Stimulated activated naive CD8-positive, alpha-beta T cell treated with anti-CD3 and anti-CD28 coated beads, Interleukin-15, Interleukin-2, amounts not matched to agents 100 ng/mL and 50 ng/mL, for 24 hours (primary cell): ENCODE measurements around the gene ICE2.
A peak's percentile ranks its signal among the peaks of the same experiment; 100 is the strongest.

Experiments used
- H3K27ac Mint-ChIP-seq: one replicate; pipeline ENCODE4 v1.8.0; 2021; ENCODE audit warnings: mild to moderate bottlenecking, mixed read lengths
- H3K27me3 Mint-ChIP-seq: one replicate; pipeline ENCODE4 v1.8.0; 2021; ENCODE audit warnings: mixed read lengths
- H3K36me3 Mint-ChIP-seq: one replicate; pipeline ENCODE4 v1.8.0; 2021; ENCODE audit warnings: low read depth, mixed read lengths
- H3K4me1 Mint-ChIP-seq: one replicate; pipeline ENCODE4 v1.8.0; 2021; ENCODE audit warnings: low read depth, mixed read lengths
- H3K4me3 Mint-ChIP-seq: one replicate; pipeline ENCODE4 v1.8.0; 2021; ENCODE audit warnings: mild to moderate bottlenecking, mixed read lengths
- H3K9me3 Mint-ChIP-seq: one replicate; pipeline ENCODE4 v1.8.0; 2021; ENCODE audit warnings: mixed read lengths

The ICE2 gene, protein sequence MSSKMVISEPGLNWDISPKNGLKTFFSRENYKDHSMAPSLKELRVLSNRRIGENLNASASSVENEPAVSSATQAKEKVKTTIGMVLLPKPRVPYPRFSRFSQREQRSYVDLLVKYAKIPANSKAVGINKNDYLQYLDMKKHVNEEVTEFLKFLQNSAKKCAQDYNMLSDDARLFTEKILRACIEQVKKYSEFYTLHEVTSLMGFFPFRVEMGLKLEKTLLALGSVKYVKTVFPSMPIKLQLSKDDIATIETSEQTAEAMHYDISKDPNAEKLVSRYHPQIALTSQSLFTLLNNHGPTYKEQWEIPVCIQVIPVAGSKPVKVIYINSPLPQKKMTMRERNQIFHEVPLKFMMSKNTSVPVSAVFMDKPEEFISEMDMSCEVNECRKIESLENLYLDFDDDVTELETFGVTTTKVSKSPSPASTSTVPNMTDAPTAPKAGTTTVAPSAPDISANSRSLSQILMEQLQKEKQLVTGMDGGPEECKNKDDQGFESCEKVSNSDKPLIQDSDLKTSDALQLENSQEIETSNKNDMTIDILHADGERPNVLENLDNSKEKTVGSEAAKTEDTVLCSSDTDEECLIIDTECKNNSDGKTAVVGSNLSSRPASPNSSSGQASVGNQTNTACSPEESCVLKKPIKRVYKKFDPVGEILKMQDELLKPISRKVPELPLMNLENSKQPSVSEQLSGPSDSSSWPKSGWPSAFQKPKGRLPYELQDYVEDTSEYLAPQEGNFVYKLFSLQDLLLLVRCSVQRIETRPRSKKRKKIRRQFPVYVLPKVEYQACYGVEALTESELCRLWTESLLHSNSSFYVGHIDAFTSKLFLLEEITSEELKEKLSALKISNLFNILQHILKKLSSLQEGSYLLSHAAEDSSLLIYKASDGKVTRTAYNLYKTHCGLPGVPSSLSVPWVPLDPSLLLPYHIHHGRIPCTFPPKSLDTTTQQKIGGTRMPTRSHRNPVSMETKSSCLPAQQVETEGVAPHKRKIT

GRCh38 chr15:60478566-60479360 is at the start of gene ICE2:
Gene ICE2 (minus strand): TSS chr15:60479142. CDS start chr15:60477977, 1,165 bp downstream.
- peaks cover 27% of the 10 kb centered on the region for H3K36me3 Mint-ChIP-seq

DNA sequence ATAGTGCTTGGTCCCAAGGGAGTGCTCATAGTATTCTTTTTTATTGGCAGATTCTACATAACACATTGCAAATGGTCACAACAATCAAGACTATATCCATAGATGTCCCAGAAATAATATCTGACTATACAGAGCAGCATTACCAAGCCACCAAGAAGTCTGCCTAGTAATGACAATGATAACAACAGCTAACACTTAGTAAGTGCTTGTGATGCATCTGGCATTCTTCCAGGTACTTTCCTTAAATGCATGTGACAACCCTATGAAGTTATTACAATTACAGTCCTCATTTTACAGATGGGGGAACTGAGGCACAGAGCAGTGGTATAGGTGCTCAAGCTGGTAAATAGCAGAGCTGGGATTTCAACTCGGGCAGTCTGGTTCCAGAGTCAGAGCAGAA is 49.6 kb upstream of the ICE2 start:
- Mint-ChIP-seq H3K4me3 (no peak overlapping the region), H3K4me1 (peaks cover 79% of the 10 kb centered on the region), H3K27me3 (no peaks in the 10 kb centered on the region)

More at GRCh38 chr15:60478566-60479360, at the start of gene ICE2:
- H3K27ac Mint-ChIP-seq: peak within 1 kb of the TSS; percentile 99
- H3K9me3 Mint-ChIP-seq: no peaks in the 10 kb centered on the region
- peaks cover 65% of the 10 kb centered on the region for H3K4me1 Mint-ChIP-seq
- peak within 1 kb of the TSS; percentile 98 for H3K4me3 Mint-ChIP-seq
- no peaks in the 10 kb centered on the region for H3K27me3 Mint-ChIP-seq

DNA sequence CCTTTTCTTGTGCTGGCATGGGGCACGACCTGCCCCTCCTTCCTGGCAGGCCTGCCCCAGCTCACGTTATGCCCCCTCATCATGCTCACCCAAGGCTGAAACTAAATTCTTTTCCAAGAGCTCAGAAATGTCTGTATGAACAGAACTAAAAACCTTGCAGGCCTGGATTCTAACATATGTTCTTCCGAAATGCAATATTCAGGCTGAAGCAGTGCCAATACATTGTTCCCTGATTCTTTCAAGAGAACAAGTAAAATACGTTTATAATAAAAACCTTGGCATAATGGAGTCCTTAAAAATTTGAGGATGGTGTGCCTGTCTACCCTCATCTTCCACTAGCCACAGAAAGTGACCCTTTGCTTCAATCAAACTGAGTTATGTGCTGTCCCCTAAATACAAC is 48.5 kb upstream of the ICE2 start:
- Mint-ChIP-seq H3K4me3 (no peak overlapping the region), H3K36me3 (peaks cover 53% of the 10 kb centered on the region), H3K9me3 (no peaks in the 10 kb centered on the region), H3K27me3 (no peaks in the 10 kb centered on the region), H3K4me1 (peaks cover 75% of the 10 kb centered on the region), H3K27ac (peak overlapping the region; percentile 29)

More for the DNA sequence above, 49.6 kb upstream of the ICE2 start:
- peak overlapping the region; percentile 77 for H3K27ac Mint-ChIP-seq
- peaks cover 53% of the 10 kb centered on the region for H3K36me3 Mint-ChIP-seq
- no peaks in the 10 kb centered on the region for H3K9me3 Mint-ChIP-seq

GRCh38 chr15:60526127-60526616 is 47.2 kb upstream of the ICE2 start:
- Mint-ChIP-seq H3K36me3 (peaks cover 50% of the 10 kb centered on the region), H3K27me3 (no peaks in the 10 kb centered on the region), H3K27ac (peak overlapping the region; percentile 62), H3K4me3 (no peak overlapping the region), H3K9me3 (no peaks in the 10 kb centered on the region), H3K4me1 (peaks cover 71% of the 10 kb centered on the region)

- H3K4me3 Mint-ChIP-seq: no peak overlapping the region
- H3K36me3 Mint-ChIP-seq: peaks cover 50% of the 10 kb centered on the region
- H3K9me3 Mint-ChIP-seq: no peaks in the 10 kb centered on the region
- peaks cover 73% of the 10 kb centered on the region for H3K4me1 Mint-ChIP-seq
- H3K27ac Mint-ChIP-seq: peak overlapping the region; percentile 34
- H3K27me3 Mint-ChIP-seq: no peaks in the 10 kb centered on the region
These were observed 46.5 kb upstream of the ICE2 start for GRCh38 chr15:60525341-60526039.

DNA sequence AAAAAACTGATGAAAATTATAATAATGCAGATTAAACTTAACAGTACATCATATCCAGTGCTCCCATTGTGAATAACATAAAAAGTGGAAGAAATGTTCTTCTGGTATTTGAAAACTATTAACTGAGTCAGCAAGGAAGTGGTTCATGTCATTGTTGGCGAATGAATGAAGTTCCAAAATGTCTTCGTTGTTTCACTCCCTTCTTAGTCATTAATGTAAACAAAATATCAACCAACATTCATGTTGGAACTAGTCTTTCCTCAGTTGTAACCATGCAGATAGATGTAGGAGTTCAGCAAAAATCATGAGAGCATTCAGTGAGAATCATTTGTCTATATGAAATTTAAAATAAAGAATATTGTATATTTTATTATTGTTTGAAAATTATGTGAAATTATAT is 44.1 kb upstream of the ICE2 start:
- Mint-ChIP-seq H3K36me3 (peaks cover 50% of the 10 kb centered on the region), H3K4me3 (no peak overlapping the region), H3K4me1 (peaks cover 75% of the 10 kb centered on the region), H3K27ac (peak overlapping the region; percentile 12), H3K27me3 (no peaks in the 10 kb centered on the region), H3K9me3 (no peaks in the 10 kb centered on the region)

GRCh38 chr15:60520825-60521368 is 42.0 kb upstream of the ICE2 start:
- H3K36me3 Mint-ChIP-seq: peaks cover 39% of the 10 kb centered on the region
- peak overlapping the region; percentile 64 for H3K27ac Mint-ChIP-seq
- H3K4me1 Mint-ChIP-seq: peaks cover 53% of the 10 kb centered on the region
- no peaks in the 10 kb centered on the region for H3K27me3 Mint-ChIP-seq
- H3K4me3 Mint-ChIP-seq: no peak overlapping the region
- H3K9me3 Mint-ChIP-seq: no peaks in the 10 kb centered on the region

- no peaks in the 10 kb centered on the region for H3K9me3 Mint-ChIP-seq
- peaks cover 49% of the 10 kb centered on the region for H3K4me1 Mint-ChIP-seq
- H3K27ac Mint-ChIP-seq: peak overlapping the region; percentile 64
- H3K27me3 Mint-ChIP-seq: no peaks in the 10 kb centered on the region
- peaks cover 33% of the 10 kb centered on the region for H3K36me3 Mint-ChIP-seq
- H3K4me3 Mint-ChIP-seq: peak overlapping the region; percentile 1
These were observed 41.3 kb upstream of the ICE2 start for GRCh38 chr15:60520013-60520824.

- Mint-ChIP-seq H3K36me3 (peaks cover 30% of the 10 kb centered on the region), H3K4me3 (no peak overlapping the region), H3K4me1 (peaks cover 43% of the 10 kb centered on the region), H3K27ac (peak overlapping the region; percentile 63), H3K9me3 (no peaks in the 10 kb centered on the region), H3K27me3 (no peaks in the 10 kb centered on the region)
These were observed 40.3 kb upstream of the ICE2 start for GRCh38 chr15:60519218-60519617.

- no peak overlapping the region for H3K27ac Mint-ChIP-seq
- H3K27me3 Mint-ChIP-seq: no peaks in the 10 kb centered on the region
- H3K36me3 Mint-ChIP-seq: peaks cover 32% of the 10 kb centered on the region
- no peak overlapping the region for H3K4me3 Mint-ChIP-seq
- H3K9me3 Mint-ChIP-seq: no peaks in the 10 kb centered on the region
- peaks cover 36% of the 10 kb centered on the region for H3K4me1 Mint-ChIP-seq
These were observed 39.6 kb upstream of the ICE2 start for GRCh38 chr15:60518511-60518910.

- H3K36me3 Mint-ChIP-seq: peaks cover 48% of the 10 kb centered on the region
- H3K27ac Mint-ChIP-seq: no peak overlapping the region
- no peaks in the 10 kb centered on the region for H3K27me3 Mint-ChIP-seq
- H3K4me3 Mint-ChIP-seq: no peak overlapping the region
- H3K9me3 Mint-ChIP-seq: no peaks in the 10 kb centered on the region
- peaks cover 44% of the 10 kb centered on the region for H3K4me1 Mint-ChIP-seq
These were observed 35.4 kb upstream of the ICE2 start for GRCh38 chr15:60514261-60514881.

- Mint-ChIP-seq H3K4me1 (peaks cover 47% of the 10 kb centered on the region), H3K36me3 (peaks cover 47% of the 10 kb centered on the region), H3K27ac (no peak overlapping the region), H3K27me3 (no peaks in the 10 kb centered on the region), H3K4me3 (no peak overlapping the region), H3K9me3 (no peaks in the 10 kb centered on the region)
These were observed 34.7 kb upstream of the ICE2 start for GRCh38 chr15:60513676-60514075.

DNA sequence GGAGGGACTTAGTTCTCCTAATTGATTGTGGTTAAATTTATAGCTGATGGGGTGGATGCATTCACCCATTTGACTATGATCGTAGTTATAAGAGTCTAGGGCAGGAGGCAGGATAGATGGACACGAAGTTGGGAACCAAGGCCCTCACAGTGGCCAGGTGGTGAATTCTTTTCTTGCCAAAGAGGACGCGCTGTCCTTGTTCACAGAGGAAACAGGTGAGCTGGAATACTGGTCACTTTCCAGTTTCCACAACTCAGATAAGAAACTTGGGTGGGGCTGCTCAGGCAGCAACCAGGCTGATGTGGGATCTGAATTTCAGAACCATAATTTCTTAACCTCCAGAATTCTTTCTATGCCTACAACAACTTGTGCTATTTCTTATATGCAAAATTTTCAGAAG is 34.0 kb upstream of the ICE2 start:
- H3K4me3 Mint-ChIP-seq: no peak overlapping the region
- H3K36me3 Mint-ChIP-seq: peaks cover 40% of the 10 kb centered on the region
- H3K9me3 Mint-ChIP-seq: no peaks in the 10 kb centered on the region
- H3K27me3 Mint-ChIP-seq: no peaks in the 10 kb centered on the region
- H3K27ac Mint-ChIP-seq: no peak overlapping the region
- peaks cover 49% of the 10 kb centered on the region for H3K4me1 Mint-ChIP-seq
